ENCODE results near the gene SRP72. TPM values are rescaled to one million over a fixed set of nuclear protein-coding genes. Genes with fewer than 3 reads are reported as not detected.

The SRP72 gene, protein sequence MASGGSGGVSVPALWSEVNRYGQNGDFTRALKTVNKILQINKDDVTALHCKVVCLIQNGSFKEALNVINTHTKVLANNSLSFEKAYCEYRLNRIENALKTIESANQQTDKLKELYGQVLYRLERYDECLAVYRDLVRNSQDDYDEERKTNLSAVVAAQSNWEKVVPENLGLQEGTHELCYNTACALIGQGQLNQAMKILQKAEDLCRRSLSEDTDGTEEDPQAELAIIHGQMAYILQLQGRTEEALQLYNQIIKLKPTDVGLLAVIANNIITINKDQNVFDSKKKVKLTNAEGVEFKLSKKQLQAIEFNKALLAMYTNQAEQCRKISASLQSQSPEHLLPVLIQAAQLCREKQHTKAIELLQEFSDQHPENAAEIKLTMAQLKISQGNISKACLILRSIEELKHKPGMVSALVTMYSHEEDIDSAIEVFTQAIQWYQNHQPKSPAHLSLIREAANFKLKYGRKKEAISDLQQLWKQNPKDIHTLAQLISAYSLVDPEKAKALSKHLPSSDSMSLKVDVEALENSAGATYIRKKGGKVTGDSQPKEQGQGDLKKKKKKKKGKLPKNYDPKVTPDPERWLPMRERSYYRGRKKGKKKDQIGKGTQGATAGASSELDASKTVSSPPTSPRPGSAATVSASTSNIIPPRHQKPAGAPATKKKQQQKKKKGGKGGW
- polyA plus RNA-seq, result 100 to 1,000 TPM; 134 to 163 (median 160) TPM

DNA sequence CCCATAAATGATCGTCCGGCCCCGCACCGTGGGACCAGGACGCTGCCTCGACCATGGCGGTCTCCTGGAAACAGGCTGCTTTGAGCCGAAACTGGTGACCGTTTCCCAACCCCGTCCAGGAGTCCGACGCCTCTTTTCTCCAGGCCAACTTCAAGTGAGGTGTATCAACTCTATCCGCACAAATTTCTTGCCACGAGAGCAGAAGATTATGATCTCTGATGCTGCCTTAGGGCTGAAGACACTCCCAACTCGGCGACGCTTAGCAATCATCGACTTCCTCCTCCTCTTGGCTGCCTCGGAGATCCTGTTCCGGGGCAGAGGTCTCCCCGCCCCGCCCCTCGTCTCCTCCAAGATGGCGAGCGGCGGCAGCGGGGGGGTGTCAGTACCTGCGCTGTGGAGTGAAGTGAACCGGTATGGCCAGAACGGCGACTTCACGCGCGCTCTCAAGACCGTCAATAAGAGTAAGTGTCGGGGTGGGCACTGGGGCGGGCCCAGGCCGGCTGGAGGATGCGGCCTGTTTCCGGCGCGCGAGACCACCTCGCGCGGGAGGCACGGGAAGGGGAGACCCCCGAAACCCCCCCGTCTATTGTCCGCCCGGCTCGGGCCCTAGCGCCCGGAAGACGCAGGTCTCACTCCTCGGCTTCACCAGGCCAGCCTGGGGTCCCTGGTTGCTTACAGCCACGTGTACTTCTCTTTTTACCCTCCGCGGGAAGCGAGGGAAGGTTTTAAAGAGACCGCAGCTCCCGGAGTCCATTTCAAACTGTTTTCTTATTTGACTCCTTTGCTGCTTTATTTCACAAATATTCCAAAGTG lies at the start of gene SRP72:
Gene SRP72 (plus strand): TSS at position 334 of the 813 bp plus-strand sequence. CDS start 19 bp downstream, at position 353.
- Mint-ChIP-seq H3K4me1 (peaks cover 51 to 66% of the 10 kb centered on the region in 2 donors), H3K9me3 (no peaks in the 10 kb centered on the region)

DNA sequence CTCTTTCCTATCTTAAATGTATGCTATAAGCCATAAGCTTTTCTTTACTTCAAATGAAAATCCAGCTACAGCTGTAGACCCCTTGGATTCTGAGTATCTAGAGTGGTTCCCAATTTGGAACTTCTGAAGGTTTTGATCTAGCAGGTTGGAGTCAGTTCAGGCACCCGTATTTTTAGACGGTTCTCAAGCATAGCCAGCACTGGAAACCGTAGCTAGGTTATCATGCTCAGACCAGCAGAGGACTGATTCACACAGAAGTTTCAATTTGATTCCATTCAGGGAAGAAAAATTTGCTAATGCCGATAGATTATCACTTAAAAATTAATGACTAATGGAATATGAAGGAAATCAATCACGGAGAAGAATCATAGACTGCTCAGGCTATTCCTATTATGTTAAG lies 43.2 kb upstream of the SRP72 start:
- no peak for DNase-seq
- no peak overlapping the region for H3K27ac Mint-ChIP-seq
- H3K36me3 Mint-ChIP-seq, result no peaks in the 10 kb centered on the region
- no peaks in the 10 kb centered on the region for H3K9me3 Mint-ChIP-seq
- H3K27me3 Mint-ChIP-seq (ENCODE audit: low read depth in 3 of 3), result no peaks in the 10 kb centered on the region
- no peak overlapping the region for H3K4me3 Mint-ChIP-seq
- H3K4me1 Mint-ChIP-seq, result no peaks in the 10 kb centered on the region

More for the DNA sequence above, at the start of gene SRP72:
- peaks cover 0 to 4% (median 0%) of the 10 kb centered on the region in 3 donors for H3K27me3 Mint-ChIP-seq (ENCODE audit: low read depth in 3 of 3)
- H3K27ac Mint-ChIP-seq, result peak within 1 kb of the TSS; percentile 92 to 99 (median 96)
- peak; percentile 84 to 85 (median 85) for DNase-seq
- peaks cover 6 to 15% (median 6%) of the 10 kb centered on the region in 3 donors for H3K36me3 Mint-ChIP-seq
- H3K4me3 Mint-ChIP-seq, result peak within 1 kb of the TSS; percentile 94 to 100 (median 98)

DNA sequence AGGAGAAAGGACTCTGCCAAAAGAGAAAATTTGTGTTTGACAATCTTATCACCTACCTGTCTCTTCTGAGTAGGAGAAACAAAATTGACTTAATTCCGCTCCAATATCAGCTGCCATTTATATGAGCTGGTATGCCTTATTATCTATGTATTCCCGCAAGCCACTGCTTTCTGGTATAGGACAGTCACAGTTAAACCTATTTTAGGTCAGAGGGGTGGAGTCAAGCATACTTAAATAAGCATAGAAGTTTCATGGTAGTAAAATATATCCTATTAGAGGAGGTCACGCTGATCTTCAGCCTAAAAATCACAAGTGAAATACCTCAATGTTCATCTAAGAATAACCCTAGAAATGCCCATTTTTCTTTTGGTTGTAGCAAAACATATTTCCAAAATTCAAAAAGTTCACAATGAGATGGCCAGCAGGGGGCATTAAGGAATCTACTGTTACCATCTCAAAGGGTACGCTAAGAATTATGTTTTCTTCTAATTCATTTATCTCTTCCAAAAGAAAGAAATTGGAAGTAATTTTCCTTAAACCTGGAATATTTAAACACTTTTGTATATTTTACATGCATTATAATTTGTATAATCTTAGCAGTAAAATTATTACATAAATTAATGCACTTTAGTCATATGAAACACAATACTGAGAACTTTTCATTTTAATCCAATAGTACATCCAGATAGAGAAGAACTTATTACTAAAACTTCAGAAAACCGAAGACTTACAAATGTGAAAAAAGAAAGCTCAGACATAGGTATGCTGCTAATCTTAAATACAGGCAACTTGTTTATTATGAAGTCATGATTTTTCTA lies 42.5 kb upstream of the SRP72 start:
- Mint-ChIP-seq H3K4me1 (no peaks in the 10 kb centered on the region), H3K4me3 (no peak overlapping the region), H3K9me3 (no peaks in the 10 kb centered on the region), H3K27me3 (ENCODE audit: low read depth in 3 of 3) (no peaks in the 10 kb centered on the region), H3K27ac (no peak overlapping the region), H3K36me3 (no peaks in the 10 kb centered on the region)
- peak; percentile 35 to 45 (median 45) for DNase-seq

DNA sequence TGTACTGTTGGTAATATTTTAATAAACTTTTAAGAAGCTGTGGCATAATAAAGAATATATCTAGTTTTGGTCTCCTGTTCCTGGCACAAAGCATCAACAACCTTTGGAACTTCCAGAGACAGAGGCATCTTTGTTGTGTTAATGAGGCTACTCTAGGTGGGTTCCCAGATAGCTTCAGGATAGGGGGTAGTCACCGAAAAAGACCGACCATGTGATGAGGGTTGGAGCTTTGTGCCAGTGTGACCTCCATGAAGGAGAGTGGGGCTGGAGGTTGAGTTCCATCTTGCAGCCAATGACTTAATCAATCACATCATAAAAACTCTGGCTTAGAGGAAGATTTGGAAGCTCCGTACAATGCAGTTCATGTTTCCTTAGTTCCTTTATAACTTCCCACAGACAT lies 41.9 kb upstream of the SRP72 start:
- DNase-seq, result no peak
- Mint-ChIP-seq H3K9me3 (no peaks in the 10 kb centered on the region), H3K4me3 (no peak overlapping the region), H3K27ac (no peak overlapping the region), H3K4me1 (no peaks in the 10 kb centered on the region), H3K36me3 (no peaks in the 10 kb centered on the region), H3K27me3 (ENCODE audit: low read depth in 3 of 3) (no peaks in the 10 kb centered on the region)

DNA sequence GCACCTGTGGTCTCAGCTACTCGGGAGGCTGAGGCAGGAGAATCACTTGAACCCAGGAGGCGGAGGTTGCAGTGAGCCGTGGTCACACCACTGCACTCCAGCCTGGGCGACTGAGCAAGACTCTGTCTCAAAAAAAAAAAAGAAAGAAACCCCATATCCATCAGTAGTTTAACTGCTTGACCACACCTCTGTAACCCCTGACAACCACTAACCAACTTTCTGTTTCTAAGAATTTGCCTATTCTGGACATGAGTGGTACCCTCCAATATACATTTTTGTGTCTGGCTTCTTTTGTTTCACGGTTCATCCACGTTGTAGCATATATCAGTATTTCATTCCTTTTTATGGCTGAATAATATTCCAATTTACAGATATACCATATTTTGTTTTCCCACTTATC lies 41.1 kb upstream of the SRP72 start:
- Mint-ChIP-seq H3K4me3 (no peak overlapping the region), H3K9me3 (no peaks in the 10 kb centered on the region), H3K27ac (no peak overlapping the region), H3K36me3 (no peaks in the 10 kb centered on the region), H3K4me1 (no peaks in the 10 kb centered on the region), H3K27me3 (ENCODE audit: low read depth in 3 of 3) (no peaks in the 10 kb centered on the region)
- no peak for DNase-seq

DNA sequence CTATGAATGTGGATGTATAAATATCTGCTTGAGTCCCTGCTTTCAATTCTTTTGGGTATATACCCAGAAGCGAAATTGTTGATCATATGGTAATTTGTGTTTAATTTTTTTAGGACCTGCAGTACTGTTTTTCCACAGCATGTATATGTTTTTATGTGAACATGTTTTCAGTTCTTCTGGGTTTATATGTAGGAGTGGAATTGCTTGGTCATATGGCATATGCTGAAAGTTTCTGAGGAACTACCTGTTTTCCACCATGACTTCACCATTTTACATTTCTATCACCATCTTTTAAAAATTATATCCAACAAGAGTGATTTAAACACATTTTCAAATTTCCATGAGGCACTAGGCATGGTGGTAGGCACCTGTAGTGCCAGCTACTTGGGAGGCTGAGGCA lies 40.2 kb upstream of the SRP72 start:
- Mint-ChIP-seq H3K9me3 (no peaks in the 10 kb centered on the region), H3K36me3 (no peaks in the 10 kb centered on the region), H3K4me1 (no peaks in the 10 kb centered on the region), H3K4me3 (no peak overlapping the region), H3K27ac (no peak overlapping the region), H3K27me3 (ENCODE audit: low read depth in 3 of 3) (no peaks in the 10 kb centered on the region)
- no peak for DNase-seq

DNA sequence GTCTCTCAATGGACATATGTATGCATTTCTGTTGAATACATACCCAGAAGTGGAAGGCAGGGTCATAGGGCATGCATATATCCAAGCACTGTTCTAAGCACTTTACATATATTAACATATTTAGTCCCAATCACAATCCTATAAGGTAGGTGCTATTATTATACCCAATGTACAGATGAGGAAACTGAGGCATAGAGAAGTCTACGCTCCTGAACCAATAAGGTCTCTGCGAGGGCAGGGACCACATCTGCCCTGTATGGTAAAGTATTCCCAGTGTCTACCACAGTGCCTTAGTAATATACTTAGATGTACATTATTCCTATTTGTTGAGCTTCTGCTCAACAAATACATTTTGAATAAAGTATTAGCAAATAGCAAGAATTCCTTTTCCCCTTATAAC lies 37.2 kb upstream of the SRP72 start:
- no peak overlapping the region for H3K4me3 Mint-ChIP-seq
- DNase-seq, result no peak
- peaks cover 0 to 3% (median 2%) of the 10 kb centered on the region in 3 donors for H3K27me3 Mint-ChIP-seq (ENCODE audit: low read depth in 3 of 3)
- H3K36me3 Mint-ChIP-seq, result no peaks in the 10 kb centered on the region
- peaks cover 12 to 13% of the 10 kb centered on the region in 2 donors for H3K4me1 Mint-ChIP-seq
- H3K27ac Mint-ChIP-seq, result no peak overlapping the region
- H3K9me3 Mint-ChIP-seq, result no peaks in the 10 kb centered on the region

DNA sequence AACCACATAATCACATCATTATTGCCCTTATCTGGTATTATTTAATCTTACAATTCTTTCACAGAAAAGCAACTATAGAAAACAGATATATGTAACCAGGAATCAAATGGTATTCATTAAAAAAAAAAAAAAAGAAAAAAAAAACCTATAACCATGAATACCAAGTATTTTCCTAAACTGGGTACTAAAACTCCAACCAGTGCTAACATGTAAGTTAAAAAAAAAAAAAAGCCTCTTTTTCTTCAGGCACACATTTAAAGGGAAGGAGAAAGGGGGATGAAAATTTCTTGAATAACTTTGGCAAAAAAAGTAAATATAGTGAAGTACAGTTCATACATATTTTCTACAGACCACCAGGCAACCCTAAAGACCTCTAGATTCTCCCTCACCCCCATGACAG lies 34.1 kb upstream of the SRP72 start:
- Mint-ChIP-seq H3K27me3 (ENCODE audit: low read depth in 3 of 3) (peaks cover 10 to 11% (median 11%) of the 10 kb centered on the region in 3 donors), H3K9me3 (no peaks in the 10 kb centered on the region), H3K4me3 (peak overlapping the region in 2 of 5 donors; percentile 18 to 49)

DNA sequence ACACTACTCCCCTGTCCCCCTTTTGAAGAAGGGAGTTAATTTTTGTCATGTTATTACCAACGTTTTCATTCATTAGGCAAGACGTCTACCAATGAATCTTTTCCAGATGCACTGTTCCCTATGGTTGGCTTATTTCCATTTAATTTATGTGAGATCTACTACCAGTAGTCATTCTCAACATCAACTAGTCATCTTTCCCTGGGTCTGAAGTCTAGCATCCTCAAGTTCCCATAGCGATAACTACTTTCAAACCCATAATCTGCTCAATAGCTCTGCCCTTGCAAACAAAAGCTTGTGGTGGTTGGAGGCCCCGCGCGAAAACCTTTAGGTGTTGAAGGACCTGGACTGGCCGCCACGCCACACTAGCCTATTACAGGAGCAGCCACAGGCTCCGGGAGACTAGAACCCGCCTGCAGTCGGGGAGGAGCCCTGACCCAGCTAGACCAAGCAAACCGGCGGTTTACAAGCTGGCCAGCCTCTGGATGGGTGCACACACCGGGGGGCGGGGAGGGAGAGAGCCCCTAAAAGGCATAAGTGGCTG lies 32.7 kb upstream of the SRP72 start:
- no peaks in the 10 kb centered on the region for H3K9me3 Mint-ChIP-seq
- DNase-seq, result peak; percentile 21 to 31 (median 29)
- peaks cover 27 to 28% of the 10 kb centered on the region in 2 donors for H3K4me1 Mint-ChIP-seq
- peaks cover 10 to 11% (median 11%) of the 10 kb centered on the region in 3 donors for H3K27me3 Mint-ChIP-seq (ENCODE audit: low read depth in 3 of 3)
- H3K27ac Mint-ChIP-seq, result peak overlapping the region; percentile 31 to 96 (median 92)
- H3K36me3 Mint-ChIP-seq, result peaks cover 0 to 4% (median 0%) of the 10 kb centered on the region in 3 donors
- H3K4me3 Mint-ChIP-seq, result peak overlapping the region; percentile 86 to 97 (median 91)

More for the DNA sequence above, 34.1 kb upstream of the SRP72 start:
- Mint-ChIP-seq H3K36me3 (no peaks in the 10 kb centered on the region), H3K27ac (no peak overlapping the region), H3K4me1 (peaks cover 27 to 28% of the 10 kb centered on the region in 2 donors)
- no peak for DNase-seq

DNA sequence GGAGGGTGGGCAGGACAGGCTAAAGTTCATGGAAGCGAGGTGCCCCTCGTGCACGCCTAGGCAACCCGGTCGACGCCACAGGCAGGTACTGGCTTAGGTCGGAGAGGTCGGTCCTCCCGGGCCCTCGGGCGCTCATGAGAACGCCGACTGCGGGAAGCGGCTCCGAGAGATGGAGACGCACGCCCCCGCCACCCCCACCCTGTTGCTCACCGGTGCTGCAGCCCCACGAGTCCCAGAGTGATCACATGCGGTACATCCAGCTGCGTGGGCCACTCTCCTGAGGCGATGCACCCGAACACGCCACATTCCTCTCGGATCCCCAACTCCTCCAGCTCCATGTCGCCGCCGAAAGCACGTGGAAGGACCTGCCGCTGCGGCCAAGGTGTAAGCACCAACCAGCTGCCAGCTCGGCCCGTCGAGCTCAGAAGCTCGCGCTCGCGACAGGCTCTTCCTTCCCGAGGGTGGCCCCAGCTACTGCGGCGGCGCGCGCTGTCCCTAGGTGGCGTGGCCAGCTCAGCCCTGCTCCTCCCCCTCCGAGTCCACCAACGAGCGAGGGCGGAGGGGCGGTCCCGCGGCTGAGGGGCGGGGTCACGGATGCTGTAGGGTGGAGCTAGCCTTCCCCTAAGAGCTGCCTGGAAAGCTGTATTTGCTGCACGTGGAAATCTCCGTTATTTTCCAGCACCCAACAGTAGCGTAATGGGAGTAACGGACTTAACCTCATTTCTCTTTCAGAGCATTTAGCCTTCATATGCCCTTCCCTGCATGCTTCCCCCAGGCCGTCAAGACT lies 32.1 kb upstream of the SRP72 start, which contains the start of gene PPAT:
Gene PPAT (minus strand): TSS at position 476 of the 787 bp plus-strand sequence. CDS start 138 bp downstream, at position 338.
- H3K4me1 Mint-ChIP-seq, result peaks cover 27 to 28% of the 10 kb centered on the region in 2 donors
- peak within 1 kb of the TSS; percentile 31 to 96 (median 94) for H3K27ac Mint-ChIP-seq
- peaks cover 10 to 11% (median 11%) of the 10 kb centered on the region in 3 donors for H3K27me3 Mint-ChIP-seq (ENCODE audit: low read depth in 3 of 3)
- no peaks in the 10 kb centered on the region for H3K9me3 Mint-ChIP-seq
- H3K4me3 Mint-ChIP-seq, result peak within 1 kb of the TSS; percentile 86 to 97 (median 91)
- H3K36me3 Mint-ChIP-seq, result peaks cover 0 to 4% (median 0%) of the 10 kb centered on the region in 3 donors
- DNase-seq, result peak; percentile 99

DNA sequence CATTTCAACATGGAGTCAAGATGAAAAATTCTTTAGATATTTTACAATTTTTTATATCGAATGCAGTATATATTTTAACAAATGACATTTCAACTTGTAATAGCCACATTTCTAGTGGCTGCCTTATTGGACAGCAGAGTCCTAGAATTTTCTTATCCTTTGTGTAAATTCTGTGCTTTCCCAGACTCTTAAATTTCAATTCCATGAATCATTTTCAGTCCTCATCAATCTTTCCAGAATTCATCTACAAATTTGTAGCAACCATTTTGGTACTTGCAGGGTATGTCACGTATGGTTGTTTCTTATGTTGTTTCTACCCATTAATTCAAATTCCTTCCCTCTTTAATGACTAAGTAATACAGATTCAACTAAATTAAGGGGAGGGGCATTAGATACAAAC lies 28.7 kb upstream of the SRP72 start:
- H3K4me3 Mint-ChIP-seq, result no peak overlapping the region
- no peak overlapping the region for H3K27ac Mint-ChIP-seq
- H3K4me1 Mint-ChIP-seq, result peaks cover 25 to 27% of the 10 kb centered on the region in 2 donors

DNA sequence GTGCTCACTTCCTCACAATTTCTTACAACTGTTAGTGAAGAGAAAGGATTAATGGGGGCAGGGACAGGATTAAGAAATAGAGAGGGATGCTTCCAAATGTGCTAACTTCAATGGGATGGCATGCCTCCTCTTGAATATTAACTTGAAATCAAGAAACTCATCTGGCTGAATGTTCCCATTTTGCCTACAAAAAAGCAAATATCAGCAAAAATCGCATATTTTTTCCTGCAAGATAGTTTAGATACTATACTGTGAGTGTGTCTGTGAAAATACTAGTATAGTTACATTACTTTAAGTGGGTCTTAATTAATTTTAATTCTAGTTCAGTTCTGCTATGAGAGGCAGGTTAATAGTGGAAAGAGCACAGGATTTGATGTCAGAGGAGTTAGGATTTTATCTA lies 26.4 kb upstream of the SRP72 start:
- peaks cover 5 to 8% (median 7%) of the 10 kb centered on the region in 3 donors for H3K27me3 Mint-ChIP-seq (ENCODE audit: low read depth in 3 of 3)
- no peaks in the 10 kb centered on the region for H3K9me3 Mint-ChIP-seq
- no peak overlapping the region for H3K27ac Mint-ChIP-seq
- no peak for DNase-seq
- no peak overlapping the region for H3K4me3 Mint-ChIP-seq
- H3K4me1 Mint-ChIP-seq, result peaks cover 13 to 15% of the 10 kb centered on the region in 2 donors
- peaks cover 0 to 13% (median 0%) of the 10 kb centered on the region in 3 donors for H3K36me3 Mint-ChIP-seq

More for the DNA sequence above, 28.7 kb upstream of the SRP72 start:
- DNase-seq, result no peak
- Mint-ChIP-seq H3K27me3 (ENCODE audit: low read depth in 3 of 3) (peaks cover 10 to 11% (median 11%) of the 10 kb centered on the region in 3 donors), H3K36me3 (peaks cover 0 to 13% (median 0%) of the 10 kb centered on the region in 3 donors), H3K9me3 (no peaks in the 10 kb centered on the region)

Measured in immature natural killer cell (primary cell).